OCI-LY7 (cell line): ENCODE measurements around the gene TPRN. TPM values are rescaled to one million over a fixed set of nuclear protein-coding genes. Genes with fewer than 3 reads are reported as not detected.

Experiments used
- BruUV-seq: library from RNA; stranded (reverse); fragments of 400-500 nt; replicated peaks from 2 replicates; lab custom pipeline; 2021; lab: Mats Ljungman, UMichigan
- CTCF ChIA-PET: fragments of 300-600 bp; sonication (Branson Sonifier 250); formaldehyde crosslinking; loops from one replicate; lab custom pipeline; 2022; ENCODE audit warnings: antibody characterized with exemption; ENCODE audit not compliant: unreplicated experiment; lab: Charles Lee
- POLR2A ChIA-PET: fragments of 300-600 bp; sonication (Branson Sonifier 250); formaldehyde crosslinking; loops from one replicate; lab custom pipeline; 2022; ENCODE audit warnings: antibody characterized with exemption; lab: Charles Lee
- DNase-seq: peaks from one replicate; pipeline ENCODE4 v3.0.0-alpha.2; 2015; ENCODE audit warnings: low spot score
- H2AFZ ChIP-seq: fragments of 200-600 bp; sonication (generic), shearing (Covaris generic); 2 replicates; pipeline ENCODE4 v1.6.1; 2014; ENCODE audit warnings: mild to moderate bottlenecking, antibody characterized with exemption, low read length, moderate library complexity
- H3K27ac ChIP-seq: fragments of 200-600 bp; sonication (generic); 2 replicates; pipeline ENCODE4 v1.5.1; 2014; ENCODE audit warnings: mixed run types, low read depth, mild to moderate bottlenecking, moderate library complexity, low read length, inconsistent platforms; ENCODE audit not compliant: poor library complexity, severe bottlenecking
- H3K36me3 ChIP-seq: fragments of 200-600 bp; sonication (generic); 2 replicates; pipeline ENCODE4 v1.6.1; 2014; ENCODE audit warnings: mild to moderate bottlenecking, antibody characterized with exemption, low read length, moderate library complexity, mixed read lengths; ENCODE audit not compliant: insufficient read depth
- H3K4me1 ChIP-seq: fragments of 200-600 bp; sonication (generic); 2 replicates; pipeline ENCODE4 v1.5.1; 2014; ENCODE audit warnings: mild to moderate bottlenecking, low read length; ENCODE audit not compliant: insufficient read depth, poor library complexity, severe bottlenecking
- H3K4me2 ChIP-seq: fragments of 200-600 bp; sonication (generic); 2 replicates; pipeline ENCODE4 v1.6.1; 2014; ENCODE audit warnings: mild to moderate bottlenecking, low read length
- H3K4me3 ChIP-seq: fragments of 200-600 bp; sonication (generic); 2 replicates; pipeline ENCODE4 v1.5.1; 2014; ENCODE audit warnings: mild to moderate bottlenecking, low read depth, low read length; ENCODE audit not compliant: poor library complexity, severe bottlenecking
- H3K79me2 ChIP-seq: fragments of 200-600 bp; sonication (generic); 2 replicates; pipeline ENCODE4 v1.6.1; 2016; ENCODE audit warnings: low read depth, mild to moderate bottlenecking, low read length, moderate library complexity, mixed read lengths; ENCODE audit not compliant: insufficient read depth
- H3K9me2 ChIP-seq: fragments of 200-600 bp; sonication (generic); 2 replicates; pipeline ENCODE4 v1.6.1; 2016; ENCODE audit warnings: mild to moderate bottlenecking, low read length, mixed read lengths; ENCODE audit not compliant: insufficient read depth
- H3K9me3 ChIP-seq: fragments of 200-600 bp; sonication (generic); 2 replicates; pipeline ENCODE4 v1.6.1; 2014; ENCODE audit warnings: mild to moderate bottlenecking, mixed run types, low read length, mixed read lengths
- H4K20me1 ChIP-seq: fragments of 200-600 bp; sonication (generic); 2 replicates; pipeline ENCODE4 v1.6.1; 2014; ENCODE audit warnings: mild to moderate bottlenecking, antibody characterized with exemption, low read length, moderate library complexity, mixed read lengths; ENCODE audit not compliant: insufficient read depth
- EZH2phosphoT487 ChIP-seq: fragments of 200-600 bp; sonication (generic); IDR thresholded peaks from 2 replicates; pipeline ENCODE4 v1.6.1; 2018; ENCODE audit warnings: low read depth, borderline replicate concordance, mild to moderate bottlenecking, mixed run types, antibody characterized with exemption, low read length, moderate library complexity, mixed read lengths
- intact Hi-C: fragments of 100-400 bp; cut with micrococcal nuclease; formaldehyde crosslinking; loops from one replicate; pipeline ENCODE4 v1.10.0; 2022; ENCODE audit not compliant: unreplicated experiment
- total RNA-seq, 2 experiments: library from RNA; depleted of rRNA in 1 of 2; stranded (reverse); fragments of >200 nt in 1 of 2; shearing (Covaris generic) in 1 of 2; gene quantifications; 2 replicates each; pipeline ENCODE4 v1.2.3, GENCODE V29; 2014 to 2022
- TF ChIP-seq, protein P1 (sequence below): fragments of 200-600 bp; sonication (generic); conservative IDR thresholded peaks from 2 replicates; pipeline ENCODE4 v1.5.1; 2014; ENCODE audit warnings: mild to moderate bottlenecking, antibody characterized with exemption, low read length, moderate library complexity, mixed read lengths

TPRN gene
- total RNA-seq, 2 experiments from 2014 or later = 9.0 to 15.9 TPM

DNA sequence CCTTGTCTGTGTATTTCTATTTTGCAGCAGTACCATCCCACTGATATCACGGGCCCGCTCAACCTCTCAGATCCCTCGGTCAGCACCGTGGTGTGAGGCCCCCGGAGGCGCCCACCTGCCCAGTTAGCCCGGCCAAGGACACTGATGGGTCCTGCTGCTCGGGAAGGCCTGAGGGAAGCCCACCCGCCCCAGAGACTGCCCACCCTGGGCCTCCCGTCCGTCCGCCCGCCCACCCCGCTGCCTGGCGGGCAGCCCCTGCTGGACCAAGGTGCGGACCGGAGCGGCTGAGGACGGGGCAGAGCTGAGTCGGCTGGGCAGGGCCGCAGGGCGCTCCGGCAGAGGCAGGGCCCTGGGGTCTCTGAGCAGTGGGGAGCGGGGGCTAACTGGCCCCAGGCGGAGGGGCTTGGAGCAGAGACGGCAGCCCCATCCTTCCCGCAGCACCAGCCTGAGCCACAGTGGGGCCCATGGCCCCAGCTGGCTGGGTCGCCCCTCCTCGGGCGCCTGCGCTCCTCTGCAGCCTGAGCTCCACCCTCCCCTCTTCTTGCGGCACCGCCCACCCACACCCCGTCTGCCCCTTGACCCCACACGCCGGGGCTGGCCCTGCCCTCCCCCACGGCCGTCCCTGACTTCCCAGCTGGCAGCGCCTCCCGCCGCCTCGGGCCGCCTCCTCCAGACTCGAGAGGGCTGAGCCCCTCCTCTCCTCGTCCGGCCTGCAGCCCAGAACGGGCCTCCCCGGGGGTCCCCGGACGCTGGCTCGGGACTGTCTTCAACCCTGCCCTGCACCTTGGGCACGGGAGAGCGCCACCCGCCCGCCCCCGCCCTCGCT lies 32.6 kb downstream of the TPRN start:
- Histone ChIP-seq H3K4me3 (no peak overlapping the region), H3K4me1 (peaks cover 4% of the 10 kb centered on the region), H3K4me2 (no peak overlapping the region), H3K9me2 (no peaks in the 10 kb centered on the region), H3K9me3 (no peaks in the 10 kb centered on the region), H4K20me1 (no peaks in the 10 kb centered on the region), H2AFZ (no peak overlapping the region), H3K36me3 (no peaks in the 10 kb centered on the region), H3K27ac (no peak overlapping the region), H3K79me2 (no peaks in the 10 kb centered on the region)
- ChIA-PET CTCF (interaction anchor here (0.5 kb wide), 1 partner anchor 31 kb away, joined by 3 read pairs; no protein-coding TSS in a partner anchor), POLR2A (no interaction called here)
- no peak for DNase-seq
- intact Hi-C loops = no loop called here
- BruUV-seq = no TSS peak
- TF ChIP-seq EZH2phosphoT487 = no peak
- TF ChIP-seq, protein P1, sequence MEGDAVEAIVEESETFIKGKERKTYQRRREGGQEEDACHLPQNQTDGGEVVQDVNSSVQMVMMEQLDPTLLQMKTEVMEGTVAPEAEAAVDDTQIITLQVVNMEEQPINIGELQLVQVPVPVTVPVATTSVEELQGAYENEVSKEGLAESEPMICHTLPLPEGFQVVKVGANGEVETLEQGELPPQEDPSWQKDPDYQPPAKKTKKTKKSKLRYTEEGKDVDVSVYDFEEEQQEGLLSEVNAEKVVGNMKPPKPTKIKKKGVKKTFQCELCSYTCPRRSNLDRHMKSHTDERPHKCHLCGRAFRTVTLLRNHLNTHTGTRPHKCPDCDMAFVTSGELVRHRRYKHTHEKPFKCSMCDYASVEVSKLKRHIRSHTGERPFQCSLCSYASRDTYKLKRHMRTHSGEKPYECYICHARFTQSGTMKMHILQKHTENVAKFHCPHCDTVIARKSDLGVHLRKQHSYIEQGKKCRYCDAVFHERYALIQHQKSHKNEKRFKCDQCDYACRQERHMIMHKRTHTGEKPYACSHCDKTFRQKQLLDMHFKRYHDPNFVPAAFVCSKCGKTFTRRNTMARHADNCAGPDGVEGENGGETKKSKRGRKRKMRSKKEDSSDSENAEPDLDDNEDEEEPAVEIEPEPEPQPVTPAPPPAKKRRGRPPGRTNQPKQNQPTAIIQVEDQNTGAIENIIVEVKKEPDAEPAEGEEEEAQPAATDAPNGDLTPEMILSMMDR = no peak

DNA sequence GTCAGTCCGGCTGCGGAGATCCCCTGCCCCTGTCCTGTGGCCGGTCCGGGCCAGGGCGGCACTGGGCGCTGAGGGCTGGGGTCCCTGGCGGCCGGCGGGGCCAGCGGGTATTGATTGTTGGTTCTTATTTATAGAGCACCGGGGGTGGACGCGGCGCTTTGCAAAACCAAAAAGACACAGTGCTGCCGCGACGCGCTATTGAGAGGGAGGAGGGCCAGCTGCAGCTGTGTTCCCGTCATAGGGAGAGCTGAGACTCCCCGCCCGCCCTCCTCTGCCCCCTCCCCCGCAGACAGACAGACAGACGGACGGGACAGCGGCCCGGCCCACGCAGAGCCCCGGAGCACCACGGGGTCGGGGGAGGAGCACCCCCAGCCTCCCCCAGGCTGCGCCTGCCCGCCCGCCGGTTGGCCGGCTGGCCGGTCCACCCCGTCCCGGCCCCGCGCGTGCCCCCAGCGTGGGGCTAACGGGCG lies 33.2 kb downstream of the TPRN start:
- Histone ChIP-seq H3K27ac (no peak overlapping the region), H3K36me3 (no peaks in the 10 kb centered on the region), H3K4me3 (no peak overlapping the region), H3K9me3 (no peaks in the 10 kb centered on the region), H3K9me2 (no peaks in the 10 kb centered on the region), H3K4me1 (peaks cover 4% of the 10 kb centered on the region), H3K79me2 (no peaks in the 10 kb centered on the region), H4K20me1 (no peaks in the 10 kb centered on the region), H2AFZ (no peak overlapping the region), H3K4me2 (no peak overlapping the region)
- BruUV-seq = no TSS peak
- intact Hi-C loops = no loop called here
- CTCF ChIA-PET = interaction anchor here (0.6 kb wide), 1 partner anchor 37 kb away, joined by 9 read pairs; no protein-coding TSS in a partner anchor
- TF ChIP-seq EZH2phosphoT487 = no peak
- TF ChIP-seq, protein P1 = no peak
- no peak for DNase-seq
- POLR2A ChIA-PET = interaction anchor here (0.6 kb wide), 1 partner anchor 56 kb away, joined by 3 read pairs; no protein-coding TSS in a partner anchor
